Retinal pigment epithelial cell (primary cell): ENCODE measurements around the gene INTS7.
A peak's percentile ranks its signal among the peaks of the same experiment; 100 is the strongest.

Experiments used
- DNase-seq: peaks from one replicate; pipeline ENCODE4 v3.0.0-alpha.2; 2010; ENCODE audit warnings: low read depth
- H3K4me3 ChIP-seq: 2 replicates; pipeline ENCODE4 v1.5.1; 2011; ENCODE audit warnings: mild to moderate bottlenecking, low read length, control low read depth, moderate library complexity
- CTCF ChIP-seq: conservative IDR thresholded peaks from 2 replicates; pipeline ENCODE4 v1.5.1; 2011; ENCODE audit warnings: low read depth, low read length, control low read depth, inconsistent platforms

INTS7 gene

GRCh38 chr1:212021563-212021962, 13.8 kb downstream of the INTS7 start:
- H3K4me3 ChIP-seq = no peak overlapping the region
- TF ChIP-seq CTCF = no peak
- no peak for DNase-seq

DNA sequence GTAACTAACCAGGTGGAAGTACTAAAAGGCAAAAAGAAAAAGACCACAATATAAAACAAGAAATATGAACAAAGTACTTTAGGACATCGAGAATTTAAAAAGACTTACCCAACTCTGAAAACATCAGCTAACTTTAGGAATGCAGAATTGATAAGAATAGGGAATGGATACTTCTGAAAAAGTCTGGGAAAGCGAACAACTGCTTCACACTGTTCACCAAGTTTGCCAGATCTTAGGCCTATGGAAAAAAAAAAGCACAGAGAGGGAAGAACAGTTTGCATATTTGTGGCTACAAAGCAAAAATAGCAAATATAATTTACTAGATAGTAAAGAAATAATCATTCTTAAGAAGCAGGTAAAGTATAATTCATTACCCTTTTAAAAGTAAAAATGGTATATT, 14.4 kb downstream of the INTS7 start:
- DNase-seq = no peak
- TF ChIP-seq CTCF = no peak
- H3K4me3 ChIP-seq = no peak overlapping the region

GRCh38 chr1:212013672-212014071, 21.7 kb downstream of the INTS7 start:
- no peak for TF ChIP-seq CTCF
- no peak overlapping the region for H3K4me3 ChIP-seq
- no peak for DNase-seq

- peak; percentile 99 for TF ChIP-seq CTCF
- H3K4me3 ChIP-seq = no peak overlapping the region
- DNase-seq = no peak
Measured at GRCh38 chr1:212012034-212012740, 23.2 kb downstream of the INTS7 start.

DNA sequence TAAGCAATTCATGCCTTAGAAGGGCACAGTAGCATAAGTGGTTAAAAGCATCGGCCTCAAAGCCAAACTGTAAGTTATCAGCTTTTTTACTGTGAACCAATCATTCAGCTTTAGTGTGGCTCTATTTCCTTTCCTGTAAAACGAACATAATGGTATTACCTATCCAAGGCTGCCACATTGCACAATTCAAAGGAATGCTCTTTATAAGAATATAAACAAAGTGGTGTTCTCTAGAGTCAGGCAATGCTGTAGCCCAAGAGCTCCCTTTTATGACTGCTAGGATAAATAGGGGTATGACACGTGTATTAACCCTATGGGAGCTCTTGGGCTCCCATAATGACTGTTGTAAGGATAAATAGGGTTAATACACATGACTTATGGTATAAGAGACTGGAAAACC, 25.4 kb downstream of the INTS7 start:
- no peak for DNase-seq

GRCh38 chr1:212009561-212009960, 25.8 kb downstream of the INTS7 start:
- no peak for DNase-seq
- H3K4me3 ChIP-seq = no peak overlapping the region
- no peak for TF ChIP-seq CTCF

More for the DNA sequence above, 25.4 kb downstream of the INTS7 start:
- TF ChIP-seq CTCF = no peak
- H3K4me3 ChIP-seq = no peak overlapping the region

GRCh38 chr1:212007886-212008285, 27.5 kb downstream of the INTS7 start:
- DNase-seq = no peak
- no peak for TF ChIP-seq CTCF
- no peak overlapping the region for H3K4me3 ChIP-seq
